H1 (cell line): ENCODE results near the gene C19orf12. TPM values are rescaled to one million over a fixed set of nuclear protein-coding genes. Genes with fewer than 3 reads are reported as not detected.

Source experiments
- CTCF ChIA-PET: fragments of 300-600 bp; sonication (Branson Sonifier 250); formaldehyde crosslinking; loops from one replicate; lab custom pipeline; 2021; ENCODE audit not compliant: partially characterized antibody; lab: Charles Lee
- POLR2A ChIA-PET: fragments of 300-600 bp; sonication (Branson Sonifier 250); formaldehyde crosslinking; loops from one replicate; lab custom pipeline; 2021; ENCODE audit warnings: inconsistent platforms; ENCODE audit not compliant: partially characterized antibody; lab: Charles Lee
- DNase-seq, 2 experiments: peaks; one replicate each; pipeline versions ENCODE4 v3.0.0 to v3.0.0-alpha.2; 2010 to 2022; ENCODE audit warnings: low spot score in 2 of 2, low read depth in 1 of 2, mixed read lengths in 1 of 2
- FAIRE-seq: peaks from 2 replicates; lab custom pipeline; 2011; peaks lifted over from hg19 to GRCh38; lab: Jason Lieb, UNC
- H2AFZ ChIP-seq: 2 replicates; pipeline ENCODE4 v1.8.1; 2012; ENCODE audit warnings: low read length, inconsistent platforms
- H2AK5ac ChIP-seq: 2 replicates; pipeline ENCODE4 v1.6.1; 2013; ENCODE audit warnings: low read depth, low read length
- H2BK120ac ChIP-seq: replicated peaks from 2 replicates; pipeline ENCODE3; 2013; ENCODE audit warnings: low read depth, low read length, inconsistent platforms
- H2BK12ac ChIP-seq: 2 replicates; pipeline ENCODE4 v1.6.1; 2013; ENCODE audit warnings: low read depth, low read length
- H2BK15ac ChIP-seq: 2 replicates; pipeline ENCODE4 v1.6.1; 2013; ENCODE audit warnings: low read length
- H2BK20ac ChIP-seq: 2 replicates; pipeline ENCODE4 v1.6.1; 2013; ENCODE audit warnings: low read length
- H2BK5ac ChIP-seq: 2 replicates; pipeline ENCODE4 v1.6.1; 2013; ENCODE audit warnings: low read depth, low read length
- H3K14ac ChIP-seq: 2 replicates; pipeline ENCODE4 v1.6.1; 2013; ENCODE audit warnings: inconsistent platforms; ENCODE audit not compliant: insufficient read length
- H3K18ac ChIP-seq: 2 replicates; pipeline ENCODE4 v1.6.1; 2013; ENCODE audit warnings: low read length; ENCODE audit errors: extremely low read depth
- H3K23ac ChIP-seq: 2 replicates; pipeline ENCODE4 v1.6.1; 2013; ENCODE audit warnings: inconsistent platforms; ENCODE audit not compliant: insufficient read length
- H3K23me2 ChIP-seq: 2 replicates; pipeline ENCODE4 v1.6.1; 2013; ENCODE audit warnings: low read depth, low read length
- H3K27ac ChIP-seq: 2 replicates; pipeline ENCODE4 v1.6.1; 2011; ENCODE audit warnings: low read depth, low read length, inconsistent platforms
- H3K27me3 ChIP-seq, 4 experiments: replicated peaks in 1 of 4; 1 replicate in 1 of 4; 2 replicates in 3 of 4; pipeline versions ENCODE4 v1.6.1 to v1.8.1; 2011 to 2013; ENCODE audit warnings: low read length in 3 of 4, mild to moderate bottlenecking in 3 of 4, inconsistent platforms in 2 of 4, mixed read lengths in 2 of 4, moderate library complexity in 1 of 4; ENCODE audit not compliant: control insufficient read depth in 3 of 4, insufficient read depth in 3 of 4; ENCODE audit errors: extremely low read depth in 1 of 4
- H3K36me3 ChIP-seq, 4 experiments: 2 replicates each; pipeline versions ENCODE4 v1.6.1 to v1.8.1; 2011 to 2013; ENCODE audit warnings: mild to moderate bottlenecking in 4 of 4, low read length in 3 of 4, moderate library complexity in 2 of 4, control low read depth in 1 of 4, inconsistent platforms in 1 of 4; ENCODE audit not compliant: insufficient read depth in 4 of 4, control insufficient read depth in 2 of 4
- H3K4ac ChIP-seq: replicated peaks from 2 replicates; pipeline ENCODE3; 2013; ENCODE audit warnings: low read length, low read depth, mixed read lengths, inconsistent platforms; ENCODE audit not compliant: insufficient read length
- H3K4me1 ChIP-seq, 4 experiments: replicated peaks in 1 of 4; 1 replicate in 1 of 4; 2 replicates in 3 of 4; pipeline versions ENCODE4 v1.6.1 to v1.8.1; 2011 to 2013; ENCODE audit warnings: low read length in 3 of 4, inconsistent platforms in 2 of 4, mixed read lengths in 1 of 4; ENCODE audit not compliant: insufficient read depth in 4 of 4, control insufficient read depth in 3 of 4
- H3K4me2 ChIP-seq, 2 experiments: 2 replicates each; pipeline versions ENCODE4 v1.6.1 to v1.8.1; 2011 to 2013; ENCODE audit warnings: low read depth in 2 of 2, low read length in 2 of 2, control low read depth in 1 of 2, inconsistent platforms in 1 of 2, mild to moderate bottlenecking in 1 of 2; ENCODE audit not compliant: insufficient read depth in 1 of 2
- H3K4me3 ChIP-seq, 4 experiments: fragments of 200-600, 300-600 bp in 1 of 4; sonication (generic), shearing (Covaris generic), sonication (Bioruptor Twin) in 1 of 4; 2 replicates each; pipeline versions ENCODE4 v1.5.1 to v1.8.1; 2011 to 2016; ENCODE audit warnings: low read length in 4 of 4, low read depth in 3 of 4, control low read depth in 2 of 4, inconsistent platforms in 2 of 4, mild to moderate bottlenecking in 2 of 4, mixed read lengths in 1 of 4, moderate library complexity in 1 of 4; ENCODE audit not compliant: insufficient read depth in 2 of 4; ENCODE audit errors: extremely low read depth in 1 of 4
- H3K56ac ChIP-seq: replicated peaks from 2 replicates; pipeline ENCODE3; 2013; ENCODE audit warnings: low read depth, mild to moderate bottlenecking, mixed read lengths, low read length, inconsistent platforms; ENCODE audit not compliant: insufficient read length
- H3K79me1 ChIP-seq: 2 replicates; pipeline ENCODE4 v1.6.1; 2013; ENCODE audit warnings: low read depth, low read length, control low read depth
- H3K79me2 ChIP-seq, 2 experiments: 2 replicates each; pipeline versions ENCODE4 v1.6.1 to v1.8.1; 2012 to 2013; ENCODE audit warnings: low read length in 2 of 2, mild to moderate bottlenecking in 2 of 2, inconsistent platforms in 1 of 2; ENCODE audit not compliant: insufficient read depth in 2 of 2, control insufficient read depth in 1 of 2
- H3K9ac ChIP-seq, 4 experiments: replicated peaks in 1 of 4; 1 replicate in 1 of 4; 2 replicates in 3 of 4; pipeline versions ENCODE4 v1.6.1 to v1.8.1; 2011 to 2013; ENCODE audit warnings: low read depth in 3 of 4, low read length in 3 of 4, control low read depth in 2 of 4, mild to moderate bottlenecking in 2 of 4, moderate library complexity in 2 of 4, inconsistent platforms in 1 of 4; ENCODE audit errors: extremely low read depth in 1 of 4
- H3K9me3 ChIP-seq, 2 experiments: 2 replicates each; pipeline versions ENCODE4 v1.6.1 to v1.8.1; 2012 to 2013; ENCODE audit warnings: mild to moderate bottlenecking in 2 of 2, moderate library complexity in 2 of 2, control low read depth in 1 of 2, inconsistent platforms in 1 of 2, low read depth in 1 of 2, low read length in 1 of 2, mixed read lengths in 1 of 2; ENCODE audit not compliant: insufficient read depth in 2 of 2
- H4K20me1 ChIP-seq, 2 experiments: replicated peaks in 1 of 2; 2 replicates each; pipeline versions ENCODE3 to v1.8.1; 2011 to 2013; ENCODE audit warnings: inconsistent platforms in 2 of 2, low read length in 2 of 2, mild to moderate bottlenecking in 1 of 2; ENCODE audit not compliant: insufficient read depth in 2 of 2, control insufficient read depth in 1 of 2
- H4K5ac ChIP-seq: 2 replicates; pipeline ENCODE4 v1.6.1; 2013; ENCODE audit warnings: low read length, low read depth, mixed read lengths, inconsistent platforms; ENCODE audit not compliant: insufficient read length
- H4K8ac ChIP-seq: 2 replicates; pipeline ENCODE4 v1.8.0; 2013; ENCODE audit warnings: mild to moderate bottlenecking, moderate library complexity, low read length, inconsistent platforms; ENCODE audit not compliant: insufficient read depth; ENCODE audit errors: extremely low read depth
- H4K91ac ChIP-seq: replicated peaks from 2 replicates; pipeline ENCODE3; 2013; ENCODE audit warnings: low read length, mixed read lengths, inconsistent platforms; ENCODE audit not compliant: insufficient read length
- ASH2L ChIP-seq: fragments of 200-600, 300-600 bp; sonication (generic); IDR thresholded peaks from one replicate; pipeline ENCODE4 v1.7.1; 2017; ENCODE audit warnings: low read length
- CEBPB ChIP-seq: IDR thresholded peaks from 2 replicates; pipeline ENCODE4 v1.6.1; 2012; ENCODE audit warnings: low read depth, low read length
- CREB1 ChIP-seq: IDR thresholded peaks from 2 replicates; pipeline ENCODE4 v1.6.1; 2012; ENCODE audit warnings: inconsistent platforms
- EZH2 ChIP-seq: fragments of 200-600 bp; sonication (generic); IDR thresholded peaks from 2 replicates; pipeline ENCODE4 v1.7.1; 2012; ENCODE audit warnings: low read depth, mild to moderate bottlenecking, moderate library complexity, low read length, inconsistent platforms; ENCODE audit not compliant: severe bottlenecking
- KDM5A ChIP-seq: fragments of 200-600 bp; IDR thresholded peaks from 2 replicates; pipeline ENCODE4 v1.7.1; 2012; ENCODE audit warnings: mild to moderate bottlenecking, low read length, inconsistent platforms, mixed read lengths
- WGBS, 2 experiments: shearing (Covaris generic) in 1 of 2; methylation state at CpG; one replicate each; pipeline versions ENCODE4 v1.1.6 to v1.1.7; 2013 to 2015; ENCODE audit warnings: low lambda C conversion rate in 2 of 2, mixed read lengths in 2 of 2, inconsistent platforms in 1 of 2, low coverage in 1 of 2, missing lambda C conversion rate in 1 of 2; ENCODE audit not compliant: insufficient replicate concordance in 2 of 2, insufficient coverage in 1 of 2, insufficient read length in 1 of 2; ENCODE audit errors: extremely low coverage in 1 of 2, missing lambda C conversion rate in 1 of 2; 5-methylcytosine and 5-hydroxymethylcytosine counted together
- polyA plus RNA-seq, 7 experiments: library from polyadenylated mRNA; depleted of rRNA in 3 of 7; stranded (reverse) in 5 of 7; unstranded in 2 of 7; fragments of >200 nt in 5 of 7; fragments of 200-250 nt in 2 of 7; gene quantifications; 1 replicate in 5 of 7; 2 replicates in 1 of 7; 4 replicates in 1 of 7; pipeline versions ENCODE4 v1.2.1 to v1.2.3, GENCODE V29; 2011 to 2013; ENCODE audit warnings: missing spikeins in 2 of 7, mixed read lengths in 2 of 7
- total RNA-seq: library from RNA; stranded (reverse); fragmentation: NEBNext Ultra II Directional; extraction: Animal tissue kit (Norgen Biotek cat#: 25700); gene quantifications from 2 replicates; pipeline ENCODE4 v1.2.1, GENCODE V29; 2021

The C19orf12 gene
- total and polyA plus RNA-seq, 2 of the 8 experiments (the other 6 are each of a cell fraction or from before 2014, with no cell fraction given), result 10.7 to 11.9 TPM

DNA sequence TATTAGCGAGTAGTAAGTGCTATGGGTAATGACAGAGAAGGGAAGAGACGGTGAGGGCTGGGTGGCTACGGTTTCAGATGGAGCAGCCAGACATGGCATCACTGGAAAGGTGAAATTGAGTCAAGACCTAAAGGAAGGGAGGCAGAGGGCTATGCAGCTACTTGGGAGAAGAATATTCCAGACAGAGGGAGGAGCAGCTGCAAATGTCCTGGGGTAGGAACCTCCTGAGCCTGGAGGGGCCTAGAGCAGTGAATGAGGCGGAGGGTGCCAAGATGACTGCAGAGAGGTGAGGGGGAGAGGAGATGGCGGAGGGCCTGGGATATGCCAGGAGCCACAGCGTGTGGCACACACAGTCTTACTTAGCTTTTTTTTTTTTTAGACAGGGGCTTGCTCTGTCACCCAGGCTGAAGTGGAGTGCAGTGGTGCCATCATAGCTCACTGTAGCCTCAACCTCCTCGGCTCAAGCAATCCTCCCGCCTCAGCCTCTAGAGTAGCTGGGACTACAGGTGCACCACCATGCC lies 28.7 kb downstream of the C19orf12 start:
- 91% methylated on average over 8 of the region's 8 CpGs; no CpG with 5 or more reads in 1 of the 2 experiments for WGBS, 2 experiments
- CTCF ChIA-PET, result interaction anchor here (0.6 to 1.6 kb wide), 9 partner anchors 8 to 423 kb away, joined by 3 to 10 read pairs (median 3); no protein-coding TSS in a partner anchor

More for the DNA sequence above, 28.7 kb downstream of the C19orf12 start:
- Histone ChIP-seq H3K23me2 (no peaks in the 10 kb centered on the region), H2BK20ac (no peak overlapping the region), H2AK5ac (no peak overlapping the region), H2AFZ (no peak overlapping the region), H4K20me1 (no peaks in the 10 kb centered on the region), H3K36me3 (no peaks in the 10 kb centered on the region), H3K27me3 (no peaks in the 10 kb centered on the region; a peak in 1 of 7 replicates), H2BK120ac (no peak overlapping the region), H4K91ac (no peak overlapping the region), H2BK5ac (no peak overlapping the region), H2BK15ac (no peak overlapping the region), H3K14ac (no peak overlapping the region), H3K4me1 (peaks cover 0 to 6% (median 0%) of the 10 kb centered on the region in 4 experiments; a peak in 1 of 7 replicates), H3K56ac (no peak overlapping the region), H3K27ac (no peak overlapping the region), H3K4ac (no peak overlapping the region), H3K4me2 (no peak overlapping the region), H4K8ac (no peak overlapping the region; the same call in 1 of the 2 replicates), H4K5ac (no peak overlapping the region), H3K79me1 (no peaks in the 10 kb centered on the region), H3K79me2 (no peaks in the 10 kb centered on the region), H3K9me3 (no peaks in the 10 kb centered on the region), H3K18ac (no peak overlapping the region), H2BK12ac (no peak overlapping the region), H3K4me3 (no peak overlapping the region), H3K9ac (no peak overlapping the region), H3K23ac (no peak overlapping the region)
- DNase-seq (no peak), FAIRE-seq (no peak)
- POLR2A ChIA-PET, result interaction anchor here (0.7 kb wide), 1 partner anchor 21 kb away, joined by 6 read pairs; no protein-coding TSS in a partner anchor
- no peak for TF ChIP-seq CEBPB
- TF ChIP-seq EZH2, result no peak
- no peak for TF ChIP-seq CREB1
- no peak for TF ChIP-seq KDM5A
- TF ChIP-seq ASH2L, result no peak
